GM21360 (cell line): ENCODE data around the gene THAP5.
A peak's percentile ranks its signal among the peaks of the same experiment; 100 is the strongest.

ENCODE experiments used
- ATAC-seq: cut with Tn5 transposase; IDR thresholded peaks from one replicate; pipeline ENCODE4 v1.9.1; 2021; ENCODE audit warnings: mild to moderate bottlenecking, moderate library complexity; ENCODE audit not compliant: unreplicated experiment

Gene THAP5

DNA sequence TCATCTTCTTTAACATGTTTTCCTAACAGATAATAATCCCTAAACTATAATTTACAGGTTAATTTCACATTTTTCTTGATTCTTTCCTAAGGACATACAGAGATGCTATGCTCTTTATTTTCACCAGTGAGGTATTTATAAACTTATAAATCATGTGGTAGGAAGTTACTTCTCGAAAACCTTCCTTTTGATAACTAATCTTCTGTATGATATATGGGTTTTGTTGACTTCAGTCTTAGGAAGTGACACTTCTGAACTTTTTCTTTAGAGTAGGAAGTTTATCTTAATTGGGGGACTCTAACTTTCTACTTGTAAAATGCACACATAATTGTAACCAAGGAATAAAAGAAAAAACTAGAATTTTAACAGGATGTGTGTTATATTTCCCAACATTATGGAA is 33.8 kb downstream of the THAP5 start:
- no peak for ATAC-seq

DNA sequence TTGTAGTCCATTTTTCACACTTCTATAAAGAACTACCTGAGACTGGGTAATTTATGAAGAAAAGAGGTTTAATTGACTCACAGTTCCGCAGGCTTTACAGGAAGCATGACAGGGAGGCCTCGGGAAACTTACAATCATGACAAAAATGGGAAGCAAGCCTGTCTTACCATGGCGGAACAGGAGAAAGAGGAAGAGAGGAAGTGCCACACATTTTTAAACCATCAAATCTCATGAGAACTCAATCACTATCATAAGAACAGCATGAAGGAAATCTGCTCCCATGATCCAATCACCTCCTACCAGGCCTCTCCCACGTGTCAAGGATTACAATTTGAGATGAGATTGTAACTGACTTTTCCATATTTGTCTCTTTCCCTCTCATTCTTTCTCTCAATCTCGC is 34.2 kb downstream of the THAP5 start:
- no peak for ATAC-seq

DNA sequence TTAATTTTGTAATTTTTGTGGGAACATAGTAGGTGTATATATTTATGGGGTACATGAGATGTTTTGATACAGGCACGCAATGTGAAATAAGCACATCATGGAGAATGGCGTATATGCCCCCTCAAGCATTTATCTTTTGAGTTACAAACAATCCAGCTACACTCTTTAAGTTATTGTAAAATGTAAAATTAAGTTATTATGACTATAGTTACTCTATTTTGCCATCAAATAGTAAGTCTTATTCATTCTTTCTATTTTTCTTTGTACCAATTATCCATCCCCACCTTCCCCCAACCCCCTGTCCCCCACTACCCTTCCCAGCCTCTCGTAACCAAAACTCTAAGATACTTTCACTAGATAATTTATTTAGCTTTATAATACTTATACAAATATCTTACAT is 35.8 kb downstream of the THAP5 start:
- ATAC-seq, result no peak

DNA sequence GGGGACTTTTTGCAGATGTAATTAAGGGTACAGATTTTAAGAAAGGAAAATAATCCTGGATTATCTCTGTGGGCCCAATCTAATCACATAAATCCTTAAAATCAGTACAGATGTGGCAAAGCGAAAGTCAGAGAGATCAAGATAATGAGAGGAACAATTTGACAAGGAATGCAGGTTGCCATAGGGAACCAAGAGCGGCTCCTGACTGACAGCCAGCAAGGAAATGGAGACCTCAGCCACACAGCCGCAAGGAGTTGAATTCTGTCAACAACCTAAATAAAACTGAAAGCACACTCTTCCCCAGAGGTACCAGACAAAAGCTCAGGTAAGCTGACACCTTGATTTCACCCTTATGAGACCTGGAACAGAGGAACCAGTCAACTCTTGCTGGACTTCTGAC is 40.2 kb downstream of the THAP5 start:
- no peak for ATAC-seq

DNA sequence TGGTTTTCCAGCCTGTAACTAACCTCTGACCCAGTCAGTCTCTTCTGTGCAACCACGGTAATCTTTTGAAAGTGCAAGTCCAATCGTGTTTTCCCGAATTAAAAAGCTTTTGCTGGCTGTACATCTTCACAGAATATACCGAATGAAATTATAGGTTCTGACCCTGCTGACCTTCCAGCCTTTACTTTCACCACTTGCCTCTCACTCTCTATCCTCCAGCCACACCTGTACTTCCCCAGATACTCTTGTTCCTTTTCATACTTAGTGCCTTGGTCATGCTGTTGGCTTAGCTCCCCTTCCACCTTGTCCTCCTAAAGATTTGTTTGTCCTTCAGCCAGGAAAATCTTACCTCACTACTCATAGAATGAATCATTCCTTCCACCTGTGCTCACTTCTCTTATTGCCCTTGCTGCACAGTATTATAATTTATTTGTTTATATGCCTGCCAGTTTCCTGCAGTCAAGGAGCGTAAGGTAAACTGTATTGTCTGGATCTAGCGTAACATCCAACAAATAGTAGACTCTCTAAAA is 41.3 kb downstream of the THAP5 start:
- no peak for ATAC-seq

DNA sequence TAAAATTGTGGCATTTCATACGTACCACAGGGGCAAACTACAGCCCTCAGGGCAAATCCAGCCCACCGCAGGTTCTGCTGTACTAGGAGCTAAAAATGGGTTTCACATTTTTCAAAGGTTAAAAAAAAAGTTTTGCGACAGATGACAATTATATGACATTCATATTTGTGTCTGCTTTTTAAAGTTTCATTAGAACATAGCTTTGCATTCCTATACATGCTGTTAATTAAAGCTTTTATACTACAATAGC is 42.8 kb downstream of the THAP5 start:
- no peak for ATAC-seq

DNA sequence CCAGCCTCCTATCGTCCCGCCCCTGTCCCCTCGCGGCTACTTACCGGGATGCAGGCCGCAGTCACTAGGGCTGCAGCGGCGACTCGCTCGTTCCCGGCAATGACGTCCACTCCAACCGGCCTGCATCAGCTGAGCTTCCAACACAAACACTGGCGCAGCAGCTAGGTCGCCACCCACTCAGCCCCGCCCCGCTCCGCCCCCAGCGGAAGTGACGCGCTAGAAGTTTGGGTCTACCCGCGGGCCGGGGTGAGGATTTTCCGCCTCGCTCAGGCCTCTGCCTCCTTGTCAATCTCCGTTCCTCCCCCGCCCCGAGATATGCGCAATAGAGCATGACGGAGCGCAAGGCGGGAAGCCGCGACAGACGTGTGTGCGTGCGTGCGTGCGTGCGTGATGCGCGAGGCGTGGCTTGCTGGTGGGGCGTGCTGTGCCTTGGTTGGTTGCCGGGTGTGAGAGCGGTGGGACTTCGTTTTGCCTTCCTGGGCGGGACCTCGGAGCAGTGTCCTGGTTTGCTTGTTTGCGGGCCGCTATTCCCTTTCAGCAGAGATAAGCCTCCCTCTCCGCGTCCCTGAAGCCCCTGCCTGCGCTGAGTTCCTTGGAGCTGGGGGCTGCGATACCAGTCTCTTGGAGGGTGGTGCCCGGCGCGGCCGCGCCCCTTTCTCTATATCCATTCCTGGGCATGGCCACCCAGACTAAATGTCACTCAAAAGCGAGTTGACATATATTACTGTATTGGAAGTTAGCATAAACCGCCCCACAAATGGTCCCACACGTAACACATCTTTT is 43.3 kb downstream of the THAP5 start, which contains the start of gene PNPLA8:
TSS of gene PNPLA8 (minus strand) at position 151 of the 783 bp plus-strand sequence. CDS start 10,644 bp downstream, outside the sequence.
- ATAC-seq, result peak; percentile 93

DNA sequence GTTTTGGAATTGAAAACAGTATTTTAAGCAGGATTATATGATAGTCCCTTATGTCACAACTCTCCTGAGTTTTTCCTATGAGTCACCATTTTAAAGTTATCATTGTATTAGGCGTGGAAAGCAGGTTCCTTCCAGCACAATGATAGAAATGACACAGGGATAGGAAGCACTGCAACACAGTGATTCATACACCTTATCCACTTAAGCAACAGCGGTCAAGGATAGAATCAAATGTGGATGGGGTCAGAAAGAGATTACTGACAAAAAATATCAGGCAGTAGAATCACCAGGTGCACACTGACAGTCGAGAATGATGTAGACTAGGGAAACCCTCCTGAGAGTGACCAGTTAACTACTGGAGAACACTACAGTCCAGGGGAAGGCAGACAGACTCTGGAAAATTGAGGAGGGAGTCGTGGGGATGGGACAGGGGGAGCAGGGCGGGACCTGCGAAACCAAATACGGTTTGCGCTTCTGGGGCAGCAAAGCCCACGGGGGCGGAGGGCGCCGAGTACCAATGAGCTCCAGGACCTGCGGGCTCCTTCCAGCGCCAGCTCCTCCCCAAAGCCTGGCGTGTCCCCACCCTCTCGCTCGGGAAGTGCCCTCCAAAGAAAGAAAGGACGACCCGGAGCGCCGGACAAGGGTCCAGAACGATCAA is 44.0 kb downstream of the THAP5 start:
- ATAC-seq, result peak; percentile 40

DNA sequence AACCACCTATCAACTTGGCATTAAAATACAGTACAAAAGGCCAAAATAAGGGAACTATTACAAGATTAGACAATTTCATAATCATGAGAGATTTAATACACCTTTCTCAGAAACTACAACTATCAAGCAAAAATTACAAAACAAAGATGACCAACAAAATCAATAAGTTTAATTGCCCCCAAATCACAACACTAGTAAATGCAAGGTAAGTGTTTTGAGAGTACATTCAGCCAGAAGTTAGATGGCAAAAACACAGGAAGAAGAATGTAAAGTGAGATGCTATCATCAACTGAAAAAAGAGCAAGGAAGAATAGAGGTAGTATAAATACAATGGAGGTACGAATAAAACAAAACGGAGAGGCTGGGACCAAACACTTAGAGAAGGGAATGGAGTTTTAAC is 46.7 kb downstream of the THAP5 start:
- ATAC-seq, result no peak

DNA sequence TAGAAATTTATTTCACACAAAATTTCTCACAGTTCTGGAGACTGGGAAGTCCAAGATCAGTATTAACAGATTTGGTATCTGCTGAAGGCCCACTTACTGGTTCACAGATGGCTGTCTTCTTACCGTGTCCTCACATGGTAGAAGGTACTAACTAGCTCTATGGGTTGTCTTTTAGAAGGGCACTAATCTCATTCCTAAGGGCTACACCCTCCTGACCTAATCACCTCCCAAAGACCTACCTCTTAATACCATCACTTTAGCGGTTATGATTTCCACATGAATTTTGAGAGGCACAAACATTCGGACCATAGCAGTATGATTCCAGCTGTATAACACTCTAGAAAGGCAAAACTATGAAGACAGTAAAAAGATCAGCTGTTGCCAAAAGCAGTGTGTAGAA is 51.6 kb downstream of the THAP5 start:
- no peak for ATAC-seq

DNA sequence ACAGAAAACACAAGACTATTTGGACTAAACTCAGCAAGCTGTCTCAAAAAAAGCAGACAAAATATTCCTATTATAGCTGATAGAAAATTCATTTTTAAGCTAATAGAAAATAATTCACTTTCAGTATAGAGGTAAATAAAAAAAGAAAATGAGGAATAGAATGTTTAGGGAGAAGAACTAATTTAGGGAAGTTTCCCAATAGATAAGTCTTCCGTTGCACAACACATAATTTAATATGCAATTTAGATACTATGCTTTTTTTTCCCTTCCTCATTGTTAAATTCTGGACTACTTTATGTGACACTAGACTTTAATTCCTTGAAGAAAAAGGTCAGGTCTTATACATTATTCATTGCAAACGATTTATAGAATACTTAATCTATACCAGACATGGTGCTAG is 53.9 kb downstream of the THAP5 start:
- ATAC-seq, result no peak

DNA sequence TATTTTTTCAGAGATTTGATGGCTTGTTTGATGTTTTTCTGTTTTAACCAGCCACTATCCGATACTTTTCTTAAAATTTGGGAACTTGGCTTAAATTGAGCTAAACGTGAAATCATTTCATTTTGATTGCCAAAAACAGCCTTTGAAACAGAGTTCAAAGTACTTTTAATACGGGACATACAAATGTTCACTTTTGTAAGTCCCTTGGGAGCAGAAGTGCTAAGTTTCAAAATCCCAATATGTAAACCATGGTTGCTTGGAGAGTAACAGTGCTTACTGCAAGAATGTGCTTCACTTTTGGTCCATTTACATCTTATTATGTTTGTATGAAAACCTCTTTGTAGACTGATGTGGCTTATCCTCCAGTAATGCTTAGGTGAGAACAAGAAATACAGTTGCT is 54.5 kb downstream of the THAP5 start:
- ATAC-seq, result no peak
